Renal cortex interstitium (tissue), 11 donors: ENCODE measurements around the gene MICAL3. TPM values are rescaled to one million over a fixed set of nuclear protein-coding genes. Genes with fewer than 3 reads are reported as not detected.

Source experiments
- DNase-seq, 11 donors: peaks; one replicate each; pipeline ENCODE4 v3.0.0-alpha.2; 2013; ENCODE audit warnings: low read depth in 9 of 11, low spot score in 4 of 11; ENCODE audit errors: extremely low read depth in 1 of 11
- polyA plus RNA-seq, 3 donors: library from polyadenylated mRNA; unstranded; fragments of 120-200 nt; gene quantifications; one replicate each; pipeline ENCODE4 v1.2.1, GENCODE V29; 2013; ENCODE audit not compliant: insufficient read length in 3 of 3

Gene MICAL3
- polyA plus RNA-seq, 3 donors = 30.9 to 40.3 (median 32.8) TPM

DNA sequence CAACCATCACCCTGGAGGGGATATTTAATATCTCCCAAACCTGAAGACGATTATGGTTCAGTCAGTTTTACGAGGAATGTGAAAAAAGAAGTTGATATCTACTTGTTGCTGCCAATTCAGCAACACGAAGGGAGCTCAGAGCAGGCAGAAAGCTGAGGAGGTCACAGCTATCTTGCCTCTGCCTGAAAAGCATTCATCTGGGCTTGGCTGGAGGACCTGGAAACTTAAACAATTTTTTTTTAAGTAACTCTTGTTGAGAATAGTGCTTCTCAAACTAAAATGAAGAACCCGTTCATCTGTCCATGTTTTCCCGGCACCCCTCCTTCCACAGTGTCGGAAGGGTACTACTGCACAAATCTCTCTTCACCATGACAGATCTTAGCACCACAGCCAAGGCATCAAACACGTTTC lies 98.9 kb downstream of the MICAL3 start:
- no peak for DNase-seq

DNA sequence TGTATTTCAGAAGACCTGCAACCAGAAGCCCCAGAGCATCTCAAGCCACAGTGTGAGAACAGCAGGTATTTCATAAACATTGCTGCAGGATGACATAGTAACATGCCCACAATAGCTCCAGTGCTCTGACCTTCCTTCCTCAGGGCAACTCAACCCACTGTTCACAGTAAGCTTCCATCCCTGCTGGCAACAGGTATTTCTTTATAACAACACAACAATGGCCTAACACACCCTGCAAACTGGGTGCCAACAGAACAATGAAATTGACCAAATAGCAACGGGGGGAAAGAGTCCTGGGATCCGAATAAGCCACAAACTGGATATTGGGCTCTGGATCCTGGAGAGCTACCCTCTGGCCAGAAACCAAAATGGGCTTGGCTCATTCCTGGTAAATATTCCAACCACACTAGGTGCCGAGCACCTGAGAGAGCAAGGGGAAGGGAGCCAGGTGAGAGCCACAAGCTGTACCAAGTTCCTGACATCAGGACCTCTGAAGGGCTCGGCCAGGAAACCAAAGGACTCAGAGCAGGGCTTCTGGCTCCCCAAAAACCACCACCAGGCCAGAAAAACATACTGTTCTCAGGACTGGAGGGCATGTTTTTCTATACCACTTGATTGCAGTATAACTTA lies 99.5 kb downstream of the MICAL3 start:
- DNase-seq = no peak

DNA sequence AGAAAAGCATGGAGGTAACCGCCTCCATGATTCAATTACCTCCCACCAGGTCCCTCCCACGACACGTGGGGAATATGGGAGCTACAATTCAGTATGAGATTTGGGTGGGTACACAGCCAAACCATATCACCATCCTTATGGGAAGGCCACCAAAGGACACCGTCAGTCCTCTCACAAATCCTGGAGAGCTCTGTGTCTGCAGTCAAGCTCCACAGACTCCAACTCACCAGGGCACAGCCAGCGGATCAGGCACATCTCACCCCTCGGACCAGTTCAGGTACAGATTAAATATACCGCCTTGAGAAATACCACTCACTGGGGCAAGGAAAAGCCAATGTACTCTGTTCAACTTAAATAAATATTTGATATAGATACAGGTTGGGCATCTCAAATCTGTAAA lies 100.3 kb downstream of the MICAL3 start:
- no peak for DNase-seq

DNA sequence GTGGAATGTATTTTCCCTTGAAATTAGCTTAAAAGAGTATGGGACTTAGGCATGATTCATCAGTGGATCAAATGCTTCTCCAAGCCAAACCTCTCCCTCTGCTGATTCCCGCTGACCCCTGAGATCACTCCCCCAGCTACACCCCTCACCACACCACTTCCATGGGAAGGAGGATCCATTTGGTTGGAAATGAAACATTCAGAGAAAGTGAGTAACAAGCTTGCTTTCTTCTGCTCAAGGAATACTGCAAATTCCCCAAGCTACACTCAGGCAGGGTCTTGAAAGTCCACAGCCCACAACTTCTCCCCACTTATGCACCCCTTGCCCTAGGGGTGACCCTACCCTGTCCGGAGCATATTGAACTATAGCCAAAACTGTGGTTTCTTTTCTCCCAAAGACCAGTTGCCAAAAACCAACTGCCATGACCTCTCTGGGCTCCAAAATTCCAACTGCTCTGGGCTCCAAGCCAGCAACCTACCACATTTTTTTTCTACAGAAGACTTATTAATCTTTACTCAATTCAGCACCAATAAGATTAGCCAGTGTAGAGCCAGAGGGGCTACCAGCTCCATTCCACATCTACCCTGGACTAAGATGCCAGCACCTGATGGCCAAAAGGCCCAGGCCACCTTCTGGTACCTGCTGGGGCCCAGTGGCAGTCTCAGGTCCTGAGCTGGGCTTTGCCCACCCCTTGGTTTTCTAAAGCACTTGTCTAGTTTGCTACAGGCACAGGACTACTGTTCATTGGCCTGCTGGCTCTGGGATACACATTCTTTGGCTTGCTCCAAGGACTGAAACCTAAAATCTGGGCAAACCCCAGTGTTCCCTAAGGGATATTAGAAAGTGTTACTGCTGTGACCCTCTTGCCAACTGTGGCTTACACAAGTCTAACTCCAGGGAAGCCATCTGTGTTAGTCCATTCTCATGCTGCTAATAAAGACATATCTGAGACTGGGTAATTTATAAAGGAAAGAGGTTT lies 101.1 kb downstream of the MICAL3 start:
- DNase-seq = no peak

DNA sequence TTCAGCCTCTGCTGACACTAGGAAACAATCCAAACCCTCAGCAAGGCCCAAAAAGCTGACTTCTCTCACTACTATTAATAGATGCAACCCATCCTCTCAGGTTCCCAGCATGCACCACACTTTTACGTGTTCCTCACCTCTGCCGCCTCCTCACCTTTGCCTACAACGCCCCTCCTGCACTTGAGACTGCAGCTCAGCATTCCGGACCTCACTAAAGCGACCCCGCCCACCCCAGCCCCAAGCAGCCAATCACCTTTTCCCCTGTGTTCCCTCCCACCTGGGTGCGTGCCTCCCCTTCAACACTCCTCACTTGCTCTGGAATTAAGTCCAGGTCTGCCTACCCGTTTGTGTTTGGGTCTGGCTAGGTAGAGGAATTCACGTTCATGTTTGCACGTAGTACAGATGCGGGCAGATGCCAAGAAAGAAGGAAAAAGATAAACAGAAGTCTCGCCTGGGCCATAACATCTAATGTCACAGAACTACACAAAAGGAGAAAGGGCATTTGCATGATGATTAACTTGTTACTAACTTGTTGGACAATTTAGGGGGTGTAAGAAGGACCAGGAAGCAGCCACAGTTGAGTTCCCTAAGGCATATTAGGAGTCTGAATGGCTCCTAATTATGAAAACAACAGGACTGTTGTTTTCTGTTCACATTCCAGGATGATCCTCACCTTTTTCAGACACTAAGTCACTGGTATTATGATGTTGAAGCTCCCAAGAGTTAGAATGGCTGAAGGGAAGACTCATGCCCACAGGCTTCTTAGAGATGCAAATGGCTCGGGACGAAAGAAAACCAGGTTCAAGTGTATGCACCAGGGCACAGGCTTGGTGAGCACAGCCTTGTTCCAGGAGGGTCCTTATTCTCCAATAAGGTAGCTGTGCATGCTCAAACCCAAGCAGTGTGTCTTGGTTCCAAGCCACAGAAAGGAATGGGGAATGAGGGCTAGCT lies 102.2 kb downstream of the MICAL3 start:
- DNase-seq = peak in 1 of 11 donors; percentile 62

DNA sequence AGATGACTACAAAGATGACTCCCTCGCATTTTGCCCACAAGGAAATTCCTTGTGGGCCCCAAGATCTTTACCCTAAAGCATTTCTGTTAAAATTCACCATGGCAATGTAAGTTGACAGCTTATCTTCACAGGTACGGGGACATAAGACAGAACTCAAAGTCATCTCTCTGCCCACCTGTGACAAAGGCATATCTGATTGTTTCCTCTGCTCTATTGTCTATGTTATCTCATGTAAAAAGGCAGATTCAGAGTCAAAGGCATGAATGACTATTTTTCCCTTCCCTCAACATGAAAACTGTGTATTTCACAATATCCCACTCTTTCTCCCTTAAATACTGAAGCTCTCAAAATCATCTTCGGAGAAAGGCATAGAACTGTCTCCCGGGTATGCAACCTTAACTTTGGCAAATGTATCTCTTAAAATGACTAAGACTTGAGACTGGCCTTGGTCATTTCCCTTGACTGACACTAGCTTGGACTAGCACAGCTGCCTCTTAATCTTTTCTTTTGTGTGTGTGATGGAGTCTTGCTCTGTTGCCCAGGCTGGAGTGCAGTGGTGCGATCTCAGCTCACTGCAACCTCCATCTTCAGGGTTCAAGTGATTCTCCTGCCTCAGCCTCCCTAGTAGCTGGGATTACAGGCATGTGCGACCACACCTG lies 103.2 kb downstream of the MICAL3 start:
- DNase-seq = no peak

DNA sequence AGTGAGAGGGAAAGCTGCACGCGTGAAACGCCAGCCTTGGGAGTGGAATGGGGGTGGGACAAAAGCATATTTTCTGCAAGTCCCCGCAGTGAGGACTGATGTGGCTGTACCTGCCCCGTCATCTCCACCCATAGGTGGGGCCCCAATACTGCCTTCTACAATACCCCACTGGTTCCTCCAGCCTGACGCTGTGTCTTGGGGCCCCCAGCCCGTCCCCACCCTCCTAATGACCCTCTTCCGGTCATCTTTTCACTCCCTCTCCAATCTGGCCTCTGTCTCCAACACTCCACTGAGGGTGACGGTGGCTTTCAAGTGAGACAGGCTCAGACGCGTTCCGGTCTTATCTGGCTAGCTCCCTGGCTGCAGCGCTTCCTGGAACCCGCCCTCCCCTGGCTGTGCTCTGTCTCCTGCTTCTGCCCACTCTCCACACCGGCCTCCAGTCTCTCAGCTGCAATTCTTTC lies 104.2 kb downstream of the MICAL3 start:
- DNase-seq = peak in 1 of 11 donors; percentile 53

DNA sequence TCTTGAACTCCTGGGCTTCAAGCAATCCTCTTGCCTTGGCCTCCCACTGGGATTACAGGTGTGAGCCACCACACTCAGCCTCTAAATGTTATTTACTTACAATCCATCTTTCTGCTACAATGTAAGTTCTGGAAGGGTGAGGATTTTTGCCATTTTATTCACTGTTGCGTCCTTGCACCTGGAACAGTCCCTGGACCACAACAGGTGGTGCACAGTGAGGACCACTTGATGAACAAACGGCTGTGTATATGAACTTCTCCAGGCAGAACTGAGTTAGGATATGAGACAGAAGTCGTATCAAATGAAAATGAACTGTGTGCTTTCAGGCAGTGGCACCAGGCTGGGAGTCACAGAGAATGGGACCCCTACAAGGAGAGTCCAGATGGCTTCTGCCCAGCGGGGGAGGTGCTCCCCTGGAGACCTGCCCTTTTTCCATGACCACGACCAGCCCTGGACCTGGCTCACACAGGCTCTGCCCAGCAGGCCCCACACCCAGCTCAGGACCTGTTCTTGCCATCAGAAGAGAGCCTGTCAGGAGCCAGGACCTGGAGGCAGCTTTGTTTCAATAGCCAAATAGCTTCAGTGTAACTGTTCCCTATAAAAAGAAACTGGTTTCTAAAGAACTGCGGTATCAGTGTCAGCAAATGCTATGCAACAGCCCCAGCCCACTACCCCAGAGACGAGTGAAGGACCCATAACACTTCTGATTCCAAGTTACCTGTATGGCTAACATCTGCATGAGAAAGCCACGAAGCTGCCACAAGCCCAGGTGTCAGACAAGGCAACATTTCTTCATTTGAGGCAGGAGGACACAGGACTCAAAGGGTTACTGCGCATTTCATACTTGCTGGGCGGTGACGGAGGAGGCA lies 104.9 kb downstream of the MICAL3 start:
- no peak for DNase-seq

DNA sequence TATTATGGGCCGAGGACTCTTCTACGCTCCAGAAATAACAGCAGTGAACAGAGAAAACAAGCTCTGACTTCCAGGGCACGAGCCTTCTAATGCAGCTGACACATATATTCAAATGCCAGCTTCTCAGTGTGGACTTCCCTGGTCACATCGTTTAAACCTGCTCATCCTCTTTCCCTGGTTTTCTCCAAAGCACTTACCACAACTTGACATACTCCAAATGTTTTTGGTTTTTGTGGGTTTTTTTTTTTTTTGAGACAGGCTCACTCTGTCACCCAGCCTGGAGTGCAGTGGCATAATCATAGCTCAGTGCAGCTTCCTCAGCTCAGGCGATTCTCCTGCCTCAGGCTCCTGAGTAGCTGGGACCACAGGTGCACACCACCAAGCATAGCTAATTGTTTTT lies 105.5 kb downstream of the MICAL3 start:
- no peak for DNase-seq

DNA sequence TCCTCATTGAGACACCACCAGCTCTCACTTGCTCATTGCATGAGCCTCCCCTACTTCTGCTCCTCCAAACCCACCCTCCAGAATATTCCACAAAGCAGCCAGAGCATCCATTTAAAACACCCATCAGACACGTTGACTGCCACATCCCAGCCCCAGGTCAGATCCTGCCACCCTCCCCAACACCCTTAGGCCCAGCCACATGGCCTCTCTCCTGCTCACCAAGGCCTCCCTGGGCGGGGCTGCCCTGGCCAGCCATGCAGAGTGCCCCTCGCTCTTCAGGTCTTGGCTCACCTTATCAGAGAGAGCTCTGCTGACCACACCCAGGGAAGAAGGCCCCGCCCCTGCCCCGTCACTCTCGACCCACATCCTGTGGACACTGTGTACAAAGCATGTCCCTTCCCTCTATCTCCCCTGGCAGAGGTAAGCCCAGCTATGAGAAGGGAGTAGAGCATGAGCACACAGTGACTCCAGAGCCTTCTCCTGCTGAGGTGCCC lies 106.8 kb downstream of the MICAL3 start:
- DNase-seq = no peak

DNA sequence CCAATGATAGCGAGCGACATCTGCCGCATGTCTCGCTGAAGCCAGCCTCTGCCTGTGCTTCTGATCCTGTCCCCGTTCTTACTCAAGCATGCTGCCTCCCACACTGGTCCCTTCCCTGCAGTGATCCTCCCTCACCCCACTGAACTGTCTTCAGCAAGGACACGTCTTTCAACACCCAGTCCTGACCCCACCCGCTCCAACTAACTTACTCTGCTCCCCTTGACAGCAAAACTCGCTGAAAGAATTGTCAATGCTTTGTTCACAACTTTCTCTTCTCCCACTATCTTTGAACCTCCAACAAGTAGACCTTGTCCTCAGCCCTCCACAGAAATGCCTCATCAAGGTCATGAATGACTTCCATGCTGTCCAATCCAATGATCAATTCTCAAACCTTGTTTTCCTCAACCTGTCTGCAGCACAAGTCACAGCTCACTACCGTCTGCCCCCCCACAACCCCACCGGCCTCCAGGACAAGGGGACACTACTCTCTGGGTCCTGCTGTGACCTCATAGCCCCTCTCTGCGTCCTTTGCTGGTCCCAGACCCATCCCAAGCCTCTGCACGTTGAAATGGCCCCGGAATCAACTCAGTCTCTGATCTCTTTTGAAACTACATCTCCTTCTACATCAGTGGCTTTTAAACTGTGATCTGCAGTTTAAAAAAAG lies 108.0 kb downstream of the MICAL3 start:
- DNase-seq = no peak

DNA sequence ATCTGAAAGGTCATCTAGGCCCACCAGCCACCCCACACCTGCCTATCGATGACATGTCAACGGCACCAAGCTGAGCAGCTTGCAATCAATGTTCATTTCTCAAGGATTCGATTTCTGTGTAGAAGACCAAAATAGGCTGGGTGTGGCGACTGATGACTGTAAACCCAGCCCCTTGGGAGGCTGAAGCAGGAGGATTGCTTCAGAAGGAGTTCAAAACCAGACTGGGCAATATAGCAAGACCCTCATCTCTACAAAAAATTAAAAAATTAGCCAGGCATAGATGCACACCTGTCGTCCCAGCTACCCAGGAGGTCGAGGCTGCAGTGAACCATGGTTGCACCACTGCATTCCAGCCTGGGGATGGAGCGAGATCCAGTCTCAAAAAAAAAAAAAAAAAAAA lies 108.7 kb downstream of the MICAL3 start:
- DNase-seq = no peak

DNA sequence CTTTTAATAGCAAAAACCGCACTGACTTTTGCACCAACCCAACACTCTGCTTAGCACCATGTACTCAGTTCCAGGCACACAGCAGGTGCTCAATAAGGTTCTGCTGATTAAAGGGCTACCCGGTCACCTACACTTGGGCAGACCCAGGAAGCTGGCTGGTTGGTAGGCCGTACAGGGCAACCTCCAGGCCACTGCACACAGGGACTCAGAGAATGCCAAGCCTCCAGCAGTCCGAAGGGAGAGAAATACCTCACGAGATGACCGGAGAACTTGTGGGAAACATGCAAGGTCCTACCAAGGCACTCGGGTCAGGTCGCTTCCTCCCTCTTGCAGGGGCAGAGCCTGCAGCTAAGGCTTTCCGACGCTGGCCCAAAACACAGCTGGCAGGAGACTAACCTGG lies 109.2 kb downstream of the MICAL3 start:
- no peak for DNase-seq

DNA sequence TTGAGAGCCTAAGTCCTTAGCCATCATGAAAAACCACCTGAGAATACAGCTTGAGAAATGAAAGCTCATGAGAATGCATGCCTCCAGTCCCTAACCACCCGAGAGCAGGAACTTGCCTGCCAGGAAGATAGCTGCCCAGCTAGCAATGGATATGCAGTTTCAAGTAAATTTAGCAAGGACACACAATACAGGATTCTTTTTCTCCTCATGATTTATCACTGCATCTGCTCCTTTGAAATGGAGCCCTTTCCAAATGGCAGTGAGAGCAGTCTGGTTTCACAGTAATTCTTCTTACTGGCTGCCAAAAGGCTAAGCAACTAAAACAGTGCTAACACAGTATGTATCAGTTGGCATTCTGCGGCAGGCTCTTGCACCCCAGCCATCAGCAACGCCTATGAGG lies 109.9 kb downstream of the MICAL3 start:
- DNase-seq = no peak

DNA sequence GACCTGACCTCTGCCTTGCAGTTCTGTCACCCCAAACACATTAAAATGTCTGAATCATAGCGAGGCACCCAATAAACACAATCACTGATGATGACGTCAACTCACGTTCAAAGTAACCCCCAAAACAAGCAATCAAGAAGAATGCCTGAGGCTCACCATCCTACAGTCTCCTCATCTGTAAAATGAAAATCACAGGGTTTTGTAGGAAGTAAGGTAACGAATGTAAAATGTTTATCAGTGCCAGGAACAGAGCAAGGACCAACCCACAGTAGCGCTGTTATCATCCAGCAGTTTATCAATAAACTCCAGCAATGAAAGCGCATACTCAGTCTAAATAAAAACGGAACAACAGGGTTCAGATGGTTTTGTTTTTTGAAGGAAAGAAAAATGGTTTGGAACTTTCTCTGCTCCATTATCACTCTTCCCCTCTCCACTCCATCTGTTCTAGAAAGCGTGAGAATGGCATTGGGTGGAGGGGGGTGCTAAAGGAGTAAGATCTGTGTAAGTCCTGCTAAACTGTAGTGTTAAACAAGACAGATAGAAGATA lies 110.5 kb downstream of the MICAL3 start:
- no peak for DNase-seq

DNA sequence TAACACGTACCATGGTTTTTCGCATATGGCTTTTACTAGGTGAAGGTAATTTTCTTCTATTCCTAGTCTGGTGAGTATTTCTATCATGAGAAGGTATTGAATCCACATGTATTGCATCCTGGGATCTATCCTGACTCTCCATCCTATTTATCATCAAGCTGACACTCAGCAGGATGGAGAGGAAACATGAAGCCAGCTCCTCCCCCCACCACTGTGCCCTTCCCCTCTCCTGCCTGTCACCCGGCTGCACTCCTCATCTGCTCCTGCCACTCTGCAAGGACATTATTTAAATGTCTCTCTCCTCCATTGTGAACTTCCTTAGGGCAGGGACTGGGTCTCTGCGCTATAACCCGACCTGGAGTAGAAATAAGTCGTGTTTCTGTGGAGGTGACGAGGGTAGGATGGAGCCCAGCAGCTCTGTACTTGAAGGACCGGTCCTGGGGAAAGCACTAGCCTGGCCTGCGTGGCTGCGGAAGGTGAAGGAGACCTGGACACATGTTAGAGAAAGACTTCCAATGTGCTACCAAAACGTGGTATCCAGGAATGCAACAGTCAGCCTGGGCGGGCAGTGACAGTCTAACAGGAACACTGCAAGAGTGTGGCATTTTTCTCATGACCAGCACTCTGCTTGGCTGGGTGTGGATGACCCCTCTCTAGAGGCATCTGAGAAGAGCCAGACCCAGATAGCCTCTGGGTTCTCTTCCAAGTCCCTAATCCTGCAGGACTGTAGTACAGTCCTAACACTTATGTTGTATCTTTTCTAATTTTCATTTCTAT lies 111.2 kb downstream of the MICAL3 start:
- DNase-seq = no peak
